HG03354 (cell line): ENCODE data around the gene PANK4.

ENCODE experiments used
- ATAC-seq: cut with Tn5 transposase; IDR thresholded peaks from one replicate; pipeline ENCODE4 v1.9.1; 2021; ENCODE audit warnings: mild to moderate bottlenecking; ENCODE audit not compliant: unreplicated experiment, poor library complexity, severe bottlenecking

PANK4 gene

GRCh38 chr1:2546515-2547209 is 20.3 kb upstream of the PANK4 start:
- peak; percentile 43 for ATAC-seq

DNA sequence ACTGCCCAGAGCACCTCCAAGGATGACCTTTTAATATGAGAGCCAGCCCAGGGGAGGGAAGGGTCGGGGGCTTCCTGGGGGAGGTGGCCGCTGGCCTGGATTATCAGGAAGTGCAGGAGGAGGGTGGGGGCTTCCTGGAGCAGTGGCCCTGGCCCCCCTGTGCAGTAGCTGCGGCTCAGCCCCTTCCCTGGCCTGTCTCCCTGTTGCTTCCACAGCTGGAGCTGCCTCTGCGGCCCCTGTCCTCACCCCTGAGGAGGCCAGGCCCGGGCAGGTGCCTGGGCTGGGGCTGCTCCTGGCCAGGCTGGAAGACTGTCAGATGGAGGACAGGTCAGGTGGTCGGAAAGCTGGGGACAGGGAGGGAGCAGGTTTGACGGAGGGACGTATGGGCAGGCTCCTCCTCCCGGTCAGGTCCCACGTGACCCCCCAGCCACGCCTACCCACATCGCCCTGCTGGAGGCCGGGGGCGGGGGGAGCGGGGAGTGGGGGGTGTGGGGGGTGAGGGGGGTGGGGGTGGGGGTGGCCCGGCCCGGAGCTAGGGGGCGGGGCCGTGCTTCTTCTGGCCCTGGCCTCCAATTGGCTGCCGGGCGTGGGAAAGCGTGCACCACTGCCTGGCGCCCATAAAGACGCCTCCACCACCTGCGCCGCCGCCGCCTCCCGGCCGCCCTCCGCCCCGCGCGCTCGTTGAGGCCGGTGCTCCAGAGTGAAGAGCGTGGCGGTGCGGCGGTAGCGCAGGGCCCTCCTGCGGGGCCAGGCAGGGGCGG is 19.5 kb upstream of the PANK4 start:
- peak; percentile 40 for ATAC-seq

- no peak for ATAC-seq
These were observed 18.7 kb upstream of the PANK4 start for GRCh38 chr1:2544875-2545640.

GRCh38 chr1:2544093-2544874 is 17.9 kb upstream of the PANK4 start:
- ATAC-seq: no peak

DNA sequence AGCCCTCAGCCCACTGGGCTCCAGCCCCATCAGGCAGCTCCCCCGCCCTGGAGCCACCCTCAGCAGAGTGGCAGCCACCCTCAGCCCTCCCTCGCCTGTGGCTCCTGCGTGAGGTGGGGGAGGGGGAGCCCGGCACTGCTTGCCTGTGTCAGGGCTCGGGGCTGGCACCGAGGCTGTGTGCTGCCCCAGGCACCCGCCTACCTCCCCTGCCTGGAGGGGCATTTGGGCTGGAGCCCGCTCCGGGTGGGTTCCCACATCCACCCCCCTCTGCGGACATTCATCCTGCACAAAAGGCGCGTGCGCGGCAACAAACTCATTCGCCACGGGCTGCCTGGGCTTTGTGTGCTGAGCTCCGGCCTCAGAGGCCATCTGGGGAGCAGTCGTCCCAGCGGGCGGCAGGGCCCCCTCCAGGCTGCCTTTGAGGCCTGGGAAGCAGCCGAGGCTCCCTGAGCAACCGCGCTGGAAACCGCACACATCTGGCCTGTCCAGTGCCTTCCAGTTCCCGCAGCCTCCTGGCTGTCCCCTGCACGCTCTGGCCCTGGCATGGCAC is 17.2 kb upstream of the PANK4 start:
- ATAC-seq: no peak

GRCh38 chr1:2542246-2542915 is 16.0 kb upstream of the PANK4 start:
- no peak for ATAC-seq

GRCh38 chr1:2541619-2542245 is 15.3 kb upstream of the PANK4 start:
- ATAC-seq: no peak

GRCh38 chr1:2540816-2541492 is 14.6 kb upstream of the PANK4 start:
- ATAC-seq: no peak

DNA sequence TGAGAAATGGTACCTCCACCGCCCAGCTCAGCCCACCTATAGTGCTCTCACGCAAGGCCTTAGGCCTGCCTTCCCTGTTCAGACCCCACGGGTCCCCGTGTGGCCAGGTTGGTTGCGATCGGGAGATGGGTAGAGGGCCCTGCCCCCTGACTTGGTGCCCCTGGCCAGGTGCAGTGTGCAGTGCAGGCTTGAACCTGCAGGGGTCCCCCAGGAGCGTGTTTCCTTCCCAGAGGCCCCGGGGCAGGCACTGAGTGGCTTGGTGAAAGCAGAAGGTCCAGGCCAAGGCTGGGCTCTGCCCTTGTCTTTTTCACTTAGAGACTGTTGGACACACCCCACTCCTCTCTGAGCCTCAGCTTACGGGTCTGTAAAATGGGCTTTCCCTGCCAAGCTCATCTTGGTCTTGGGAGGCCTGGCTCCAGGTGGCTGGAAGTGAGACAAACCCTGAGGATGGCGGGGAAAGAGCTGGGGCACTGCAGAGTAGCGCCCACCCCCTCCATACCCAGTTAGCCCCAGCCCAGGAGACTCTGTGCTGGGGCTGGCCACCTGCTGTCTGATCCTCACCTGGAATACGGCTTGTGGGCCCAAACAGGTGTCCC is 13.0 kb upstream of the PANK4 start:
- no peak for ATAC-seq

- no peak for ATAC-seq
These were observed 12.5 kb upstream of the PANK4 start for GRCh38 chr1:2538872-2539271.

DNA sequence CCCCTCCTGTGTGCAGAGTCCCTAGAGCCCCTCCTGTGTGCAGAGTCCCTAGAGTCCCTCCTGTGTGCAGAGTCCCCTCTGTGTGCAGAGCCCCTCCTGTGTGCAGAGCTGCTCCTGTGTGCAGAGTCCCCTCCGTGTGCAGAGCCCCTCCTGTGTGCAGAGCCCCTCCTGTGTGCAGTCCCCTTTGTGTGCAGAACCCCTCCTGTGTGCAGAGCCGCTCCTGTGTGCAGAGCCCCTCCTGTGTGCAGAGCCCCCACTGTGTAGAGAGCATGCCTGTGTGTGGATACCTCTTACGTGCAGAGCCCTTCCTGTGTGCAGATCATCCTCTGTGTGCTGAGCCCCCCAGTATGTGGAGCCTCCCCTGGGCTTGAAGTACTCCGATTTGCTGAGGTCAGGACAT is 12.0 kb upstream of the PANK4 start:
- ATAC-seq: no peak

GRCh38 chr1:2537784-2538115 is 11.4 kb upstream of the PANK4 start:
- no peak for ATAC-seq

DNA sequence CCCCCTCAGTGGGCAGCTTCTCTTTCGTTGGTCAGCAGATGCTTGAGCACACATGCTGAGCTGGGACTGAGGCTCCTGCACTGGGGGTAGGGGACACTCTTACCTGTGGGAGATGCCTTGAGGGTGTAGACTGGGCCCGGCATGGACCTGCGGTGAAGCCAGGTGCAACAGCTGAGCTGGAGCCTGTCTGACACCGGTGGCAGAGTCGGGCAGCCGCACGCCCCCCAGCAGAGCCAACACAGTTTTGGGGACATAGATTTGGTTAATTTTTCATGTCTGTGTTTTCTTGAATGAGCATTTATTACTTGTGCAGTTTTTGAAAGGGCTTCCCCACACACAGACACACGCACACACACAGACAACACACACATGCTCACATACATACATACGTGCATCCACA is 9.6 kb upstream of the PANK4 start:
- no peak for ATAC-seq

DNA sequence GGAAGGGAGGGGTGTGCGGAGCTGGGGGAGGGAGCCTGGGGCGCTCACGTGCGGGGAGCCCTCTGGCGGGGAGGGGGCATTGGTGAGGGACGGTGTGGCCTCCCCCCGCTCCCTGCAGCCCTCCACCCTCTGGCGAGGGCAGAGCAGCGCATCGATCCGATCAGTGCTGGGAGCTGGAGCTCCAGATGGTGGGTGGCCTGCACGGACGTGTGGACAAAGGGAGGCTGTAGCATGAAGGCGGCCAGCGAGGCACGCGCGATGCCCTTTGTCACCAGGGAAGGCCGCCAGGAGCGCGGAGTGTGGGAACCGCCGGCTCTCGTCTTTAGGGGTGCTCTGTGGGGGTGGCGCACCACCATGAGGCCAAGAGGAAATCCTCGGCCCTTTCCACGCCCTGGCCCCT is 9.1 kb upstream of the PANK4 start:
- no peak for ATAC-seq

DNA sequence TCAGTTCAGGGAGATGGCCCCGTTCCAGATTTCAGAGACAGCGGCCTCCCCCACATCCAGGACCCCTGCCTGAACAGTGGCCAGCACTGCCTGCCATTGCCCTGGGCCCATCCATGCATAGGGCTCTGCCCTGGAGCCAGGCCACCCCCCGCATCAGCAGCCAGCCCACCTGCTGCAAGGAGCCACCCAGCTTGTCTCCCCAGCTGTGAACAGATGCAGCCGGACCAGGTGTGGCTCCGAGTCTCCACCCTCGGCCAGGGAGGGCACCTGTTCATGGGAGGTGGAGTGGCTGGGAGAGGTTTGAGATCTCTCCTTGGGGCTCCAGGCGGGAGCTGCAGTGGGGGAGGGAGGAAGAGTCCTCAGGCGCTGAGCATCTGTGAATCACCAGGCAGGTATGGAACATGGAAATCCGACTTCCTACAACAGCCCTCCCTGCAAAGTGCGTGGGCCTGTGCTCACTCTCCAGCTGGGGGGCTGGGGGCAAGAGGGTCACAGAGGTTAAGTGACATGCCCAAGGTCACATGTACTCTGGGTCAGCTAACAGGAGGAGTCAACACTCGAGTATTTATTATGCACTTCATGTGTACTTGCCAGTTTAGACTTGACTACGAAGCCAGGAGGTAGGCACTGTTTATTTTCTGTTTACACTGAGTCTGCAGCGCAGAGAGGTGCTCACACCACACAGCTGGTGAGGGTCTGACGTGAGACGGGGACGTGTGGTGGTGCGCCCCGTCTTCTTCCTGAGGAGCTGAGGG is 8.5 kb upstream of the PANK4 start:
- ATAC-seq: no peak

- no peak for ATAC-seq
These were observed 7.9 kb upstream of the PANK4 start for GRCh38 chr1:2534315-2534686.

DNA sequence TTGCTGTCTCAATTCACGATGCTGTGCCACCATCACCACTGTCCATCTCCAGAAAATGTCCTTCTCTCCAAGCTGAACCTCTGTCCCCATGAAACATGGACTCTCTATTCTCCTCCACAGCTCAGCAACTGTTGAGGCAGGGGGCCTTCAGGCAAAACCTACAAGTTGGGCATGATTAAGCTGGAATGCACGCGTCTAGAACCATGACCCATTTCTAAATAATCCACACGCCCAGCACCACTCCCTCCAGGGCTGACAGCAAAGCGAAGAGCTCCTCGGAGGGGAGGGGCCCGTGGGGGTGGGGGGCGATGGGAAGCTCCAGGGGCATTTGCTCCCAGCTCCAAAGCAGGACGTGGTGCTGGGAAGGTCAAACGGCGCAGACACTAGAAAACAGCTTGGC is 7.0 kb upstream of the PANK4 start:
- no peak for ATAC-seq
